HL-60 (cell line): ENCODE results near the gene VPREB3.

Experiments used
- POLR2AphosphoS5 ChIP-seq: IDR thresholded peaks from 2 replicates; pipeline ENCODE4 v1.6.1; 2012; ENCODE audit warnings: low read depth
- REST ChIP-seq: IDR thresholded peaks from 2 replicates; pipeline ENCODE4 v1.6.1; 2012; ENCODE audit warnings: low read depth; ENCODE audit not compliant: insufficient replicate concordance
- TF ChIP-seq, protein P1 (sequence below): IDR thresholded peaks from one replicate; pipeline ENCODE4 v1.5.1; 2011; ENCODE audit warnings: low read length, control low read depth, inconsistent platforms; ENCODE audit not compliant: insufficient read depth

- TF ChIP-seq, protein P1, sequence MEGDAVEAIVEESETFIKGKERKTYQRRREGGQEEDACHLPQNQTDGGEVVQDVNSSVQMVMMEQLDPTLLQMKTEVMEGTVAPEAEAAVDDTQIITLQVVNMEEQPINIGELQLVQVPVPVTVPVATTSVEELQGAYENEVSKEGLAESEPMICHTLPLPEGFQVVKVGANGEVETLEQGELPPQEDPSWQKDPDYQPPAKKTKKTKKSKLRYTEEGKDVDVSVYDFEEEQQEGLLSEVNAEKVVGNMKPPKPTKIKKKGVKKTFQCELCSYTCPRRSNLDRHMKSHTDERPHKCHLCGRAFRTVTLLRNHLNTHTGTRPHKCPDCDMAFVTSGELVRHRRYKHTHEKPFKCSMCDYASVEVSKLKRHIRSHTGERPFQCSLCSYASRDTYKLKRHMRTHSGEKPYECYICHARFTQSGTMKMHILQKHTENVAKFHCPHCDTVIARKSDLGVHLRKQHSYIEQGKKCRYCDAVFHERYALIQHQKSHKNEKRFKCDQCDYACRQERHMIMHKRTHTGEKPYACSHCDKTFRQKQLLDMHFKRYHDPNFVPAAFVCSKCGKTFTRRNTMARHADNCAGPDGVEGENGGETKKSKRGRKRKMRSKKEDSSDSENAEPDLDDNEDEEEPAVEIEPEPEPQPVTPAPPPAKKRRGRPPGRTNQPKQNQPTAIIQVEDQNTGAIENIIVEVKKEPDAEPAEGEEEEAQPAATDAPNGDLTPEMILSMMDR, result no peak
- TF ChIP-seq REST, result no peak
- TF ChIP-seq POLR2AphosphoS5, result no peak
Measured at GRCh38 chr22:23763954-23764353, 9.7 kb upstream of the VPREB3 start.
